GM18517 (cell line): ENCODE results near the gene TEX11.

Experiments used
- ATAC-seq: cut with Tn5 transposase; IDR thresholded peaks from one replicate; pipeline ENCODE4 v1.9.1; 2021; ENCODE audit warnings: mild to moderate bottlenecking, moderate library complexity; ENCODE audit not compliant: unreplicated experiment

The TEX11 gene

DNA sequence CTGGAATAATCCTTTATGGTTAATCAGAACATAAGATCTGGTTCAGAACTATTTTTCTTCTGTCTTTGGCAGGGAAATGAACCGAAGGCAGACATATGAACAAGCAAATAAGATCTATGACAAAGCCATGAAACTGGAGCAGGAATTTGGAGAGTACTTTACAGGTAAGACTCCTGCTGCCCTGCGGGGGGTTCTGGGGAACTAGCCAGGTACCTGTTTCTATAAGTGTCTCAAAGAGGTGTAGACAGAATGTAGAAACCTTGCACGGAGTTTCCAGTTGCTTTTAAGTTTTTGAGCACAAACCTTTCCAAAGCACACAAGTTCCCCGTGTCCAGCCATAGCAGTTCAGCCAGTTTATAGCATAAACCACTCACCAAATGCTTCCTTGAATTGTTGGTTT, 407.7 kb downstream of the TEX11 start:
- ATAC-seq = no peak

DNA sequence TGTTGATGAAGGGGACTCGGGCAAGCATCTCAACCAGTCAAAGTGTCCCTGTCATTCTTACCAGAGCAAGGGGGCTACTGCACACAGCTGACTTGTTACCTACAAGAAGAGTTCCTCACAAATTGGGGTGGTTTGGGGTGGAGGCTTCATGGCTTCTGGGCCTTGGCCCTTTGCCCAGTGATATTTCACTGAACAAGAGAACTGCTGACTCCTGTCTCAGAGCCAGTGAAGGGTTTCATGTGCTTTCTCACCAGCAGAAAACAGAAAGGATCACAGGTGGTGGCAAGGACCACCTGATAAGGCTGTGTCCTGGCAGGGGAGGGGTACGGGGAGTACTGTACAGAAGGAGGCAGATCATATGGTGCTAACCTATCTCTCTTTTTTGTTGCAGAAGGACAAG, 410.4 kb downstream of the TEX11 start:
- ATAC-seq = no peak

GRCh38 chrX:70497026-70497425, 411.5 kb downstream of the TEX11 start:
- ATAC-seq = no peak

GRCh38 chrX:70496491-70496890, 412.0 kb downstream of the TEX11 start:
- no peak for ATAC-seq

DNA sequence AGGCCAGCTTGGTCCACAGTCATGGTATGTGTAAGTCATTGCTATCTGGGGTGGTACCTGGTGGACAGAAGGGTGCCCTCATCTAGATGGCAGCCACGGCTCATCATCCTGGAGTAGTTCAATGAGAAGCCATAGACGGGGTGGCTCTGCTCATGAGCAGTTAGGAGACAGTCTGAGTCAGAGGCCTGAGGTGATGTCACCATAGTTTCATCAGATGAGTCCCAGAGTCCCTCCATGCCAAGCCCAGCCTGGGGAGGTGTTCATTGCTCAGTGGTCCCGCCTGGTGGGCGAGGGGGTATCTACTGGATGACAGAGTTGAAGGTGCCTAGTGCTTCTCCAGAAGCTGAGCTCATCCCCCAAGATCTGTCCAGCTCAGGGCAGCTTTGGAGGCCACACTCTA, 414.1 kb downstream of the TEX11 start:
- no peak for ATAC-seq

DNA sequence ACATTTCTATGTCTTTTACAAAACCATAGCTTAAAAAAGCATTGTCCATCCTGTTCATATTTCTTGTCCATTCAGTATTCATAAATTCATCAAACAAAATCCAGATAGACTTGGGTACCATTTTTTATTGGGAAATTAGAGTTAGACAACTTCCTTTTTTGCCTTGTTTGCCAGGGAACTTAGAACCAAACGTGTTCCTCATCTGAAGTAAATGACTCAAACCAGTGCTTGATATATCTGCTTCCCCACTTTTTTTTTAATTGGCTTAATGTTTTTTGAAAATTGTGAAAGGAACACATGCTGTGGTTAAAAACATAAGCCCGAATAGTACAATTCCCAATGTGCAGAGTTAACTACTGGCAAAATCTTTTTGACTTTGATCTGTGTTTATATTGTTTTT, 419.7 kb downstream of the TEX11 start:
- no peak for ATAC-seq

GRCh38 chrX:70485466-70485865, 423.0 kb downstream of the TEX11 start:
- ATAC-seq = no peak

- ATAC-seq = no peak
Measured at GRCh38 chrX:70482300-70482699, 426.2 kb downstream of the TEX11 start.

DNA sequence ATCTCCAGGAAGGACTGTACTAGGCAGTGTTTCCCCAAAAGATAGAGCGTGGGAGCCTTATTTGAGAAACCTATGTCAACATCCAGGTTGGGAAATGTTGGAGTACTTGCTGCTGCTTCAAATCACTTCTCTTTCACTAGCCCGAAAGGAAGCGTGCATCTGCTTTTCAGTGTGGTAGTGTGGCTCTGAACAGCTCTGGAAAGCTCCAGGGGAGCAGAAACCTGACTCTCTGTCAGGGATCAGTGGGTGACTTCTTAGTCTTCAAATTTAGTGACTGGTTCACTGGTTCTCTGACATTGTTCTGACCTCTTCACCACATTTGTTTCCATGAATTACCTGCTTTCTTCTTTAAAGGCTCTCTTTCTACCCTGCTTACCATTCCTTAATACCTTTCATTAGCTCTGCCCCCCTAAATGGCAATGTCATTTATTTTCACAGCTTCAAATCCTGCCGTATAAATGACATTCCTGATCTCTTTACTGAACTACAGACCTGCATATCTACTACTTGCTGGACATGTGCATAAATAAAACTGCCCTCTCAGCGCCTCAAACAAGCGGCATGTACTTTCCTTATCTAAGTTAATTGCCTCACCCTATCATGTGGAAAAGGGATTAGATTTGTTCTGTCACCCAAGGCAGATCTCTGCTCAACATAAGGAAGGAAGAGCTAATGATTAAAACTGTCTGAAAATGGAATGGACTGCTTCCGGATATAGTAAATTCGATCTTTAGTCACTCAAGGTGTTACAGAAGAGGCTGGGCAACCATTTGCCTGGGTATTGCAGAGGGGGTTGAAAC, 426.8 kb downstream of the TEX11 start:
- ATAC-seq = no peak

DNA sequence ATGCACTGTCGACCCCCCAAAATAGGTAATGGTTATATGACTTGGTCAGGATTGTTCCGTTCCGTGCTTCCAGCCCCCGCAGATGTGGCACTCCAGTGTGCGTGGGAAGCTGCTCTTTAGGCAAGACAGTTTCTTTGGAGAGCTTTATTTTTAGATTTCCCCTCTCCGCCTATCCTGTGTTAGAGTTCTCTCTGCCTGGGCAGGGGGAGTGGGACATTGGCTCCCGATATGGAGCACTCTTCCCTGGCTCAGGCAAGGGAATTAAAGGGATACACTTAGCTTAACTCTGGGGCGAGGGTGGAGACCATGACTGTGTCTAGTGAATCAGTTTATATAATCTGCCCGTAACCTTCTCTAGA, 427.9 kb downstream of the TEX11 start:
- ATAC-seq = no peak

DNA sequence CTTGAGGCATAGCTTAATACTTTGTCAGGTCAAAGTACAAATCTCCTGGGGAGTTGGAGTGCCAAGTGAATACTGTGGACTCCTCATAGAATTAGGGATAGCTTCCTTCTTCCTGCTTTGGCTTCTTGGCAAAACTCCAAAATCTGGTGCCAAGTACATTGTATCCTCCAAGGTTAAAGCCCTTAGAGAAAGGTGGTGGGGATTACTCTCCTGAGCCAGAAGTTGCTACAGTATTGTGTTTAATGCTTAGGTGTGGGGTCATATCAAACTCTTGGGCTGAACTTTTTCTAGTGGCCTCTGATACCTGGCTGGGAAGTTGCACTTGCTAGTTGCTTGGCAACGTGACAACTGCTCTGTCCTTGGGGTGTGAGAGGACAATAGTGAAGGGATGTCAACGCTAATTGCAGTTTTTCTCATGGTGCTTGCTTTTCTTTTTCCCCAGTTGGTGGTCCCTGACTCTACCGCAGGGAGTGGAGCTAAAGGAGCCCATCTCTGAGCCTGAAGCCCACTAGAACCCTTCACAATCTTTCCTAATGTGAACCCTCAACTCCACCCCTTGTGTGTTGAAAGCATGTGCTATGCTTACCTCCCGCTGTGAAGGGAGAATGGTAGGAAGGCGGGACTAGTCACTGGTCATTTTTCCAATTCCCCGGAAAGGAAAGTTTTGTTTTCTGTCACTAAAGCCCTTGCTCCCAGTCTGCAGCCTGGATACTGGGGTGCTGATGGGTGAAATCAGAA, 428.4 kb downstream of the TEX11 start:
- ATAC-seq = no peak

- no peak for ATAC-seq
Measured at GRCh38 chrX:70479247-70479921, 429.1 kb downstream of the TEX11 start.
